Measurements from ENCODE around the gene PLLP. TPM values are rescaled to one million over a fixed set of nuclear protein-coding genes. Genes with fewer than 3 reads are reported as not detected.

PLLP gene, protein sequence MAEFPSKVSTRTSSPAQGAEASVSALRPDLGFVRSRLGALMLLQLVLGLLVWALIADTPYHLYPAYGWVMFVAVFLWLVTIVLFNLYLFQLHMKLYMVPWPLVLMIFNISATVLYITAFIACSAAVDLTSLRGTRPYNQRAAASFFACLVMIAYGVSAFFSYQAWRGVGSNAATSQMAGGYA
- total RNA-seq = under 1 TPM; 0.25 to 0.41 TPM

DNA sequence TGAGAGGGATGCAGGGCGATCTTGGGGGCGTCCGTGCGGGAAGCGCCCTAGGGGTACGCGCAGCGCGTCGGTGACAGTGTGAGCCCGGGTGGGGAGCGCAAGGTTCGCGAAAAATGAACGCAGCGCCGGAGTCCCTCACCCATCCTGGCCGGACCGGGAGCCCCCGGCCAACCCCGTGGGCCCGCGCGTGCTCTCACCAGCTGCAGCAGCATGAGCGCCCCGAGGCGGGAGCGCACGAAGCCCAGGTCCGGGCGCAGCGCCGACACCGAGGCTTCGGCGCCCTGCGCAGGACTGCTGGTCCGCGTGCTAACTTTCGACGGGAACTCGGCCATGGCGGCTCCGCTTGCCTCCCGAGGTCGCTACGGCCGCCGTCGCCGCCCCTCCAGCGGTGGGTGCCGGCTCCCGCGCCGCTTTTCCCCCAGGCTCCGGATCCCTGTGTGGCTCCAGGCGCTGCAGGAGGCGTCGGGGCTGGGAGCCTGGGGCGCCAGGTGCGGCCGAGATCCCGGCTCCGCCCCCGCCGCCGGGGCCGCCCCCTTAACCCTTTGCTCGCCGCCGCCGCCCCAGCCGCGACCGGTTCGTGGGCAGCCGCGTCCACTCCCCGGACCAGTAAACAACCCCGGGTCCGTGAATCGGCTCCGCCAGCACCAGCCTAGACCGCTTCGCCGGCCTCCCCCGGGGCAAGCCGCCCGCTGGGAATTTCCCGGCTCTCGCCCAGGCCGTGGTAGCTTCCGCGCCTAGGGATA lies at the start of gene PLLP:
Gene PLLP, minus strand, starts transcription at position 464 of the 743 bp plus-strand sequence. Its CDS starts 132 bp downstream, at position 332.
- H3K27me3 Mint-ChIP-seq (ENCODE audit: low read depth) = no peaks in the 10 kb centered on the region
- H3K27ac Mint-ChIP-seq = peak within 1 kb of the TSS; percentile 24
- CTCF ChIA-PET = no interaction called here
- no peaks in the 10 kb centered on the region for H3K36me3 Mint-ChIP-seq (ENCODE audit: low read depth)
- peaks cover 25% of the 10 kb centered on the region for H3K4me1 Mint-ChIP-seq (ENCODE audit: low read depth)
- intact Hi-C loops (cut with micrococcal nuclease) = loop anchor here (1.0 to 2.0 kb wide), 3 partner anchors 16 to 98 kb away; partner anchors contain the start of genes ARL2BP, PSME3IP1 and RSPRY1
- DNase-seq = peak; percentile 35
- H3K9me3 Mint-ChIP-seq = no peaks in the 10 kb centered on the region
- H3K4me3 Mint-ChIP-seq = peak within 1 kb of the TSS; percentile 79

DNA sequence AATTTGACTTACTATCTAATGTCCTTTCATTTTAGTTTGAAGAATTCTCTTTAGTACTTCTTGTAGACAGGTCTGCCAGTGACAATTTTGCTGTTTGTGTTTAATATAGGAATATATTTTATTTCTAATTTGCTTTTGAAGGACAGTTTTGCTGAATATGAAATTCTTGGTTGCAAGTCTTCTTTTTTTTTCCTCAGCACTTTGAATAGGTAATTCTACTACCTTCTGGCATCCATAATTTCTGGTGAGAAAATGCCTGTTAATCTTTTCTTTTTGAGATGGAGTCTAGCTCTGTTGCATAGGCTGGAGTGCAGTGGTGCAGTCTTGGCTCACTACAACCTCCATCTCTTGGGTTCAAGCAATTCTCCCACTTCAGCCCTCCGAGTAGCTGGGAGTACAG lies 48.9 kb upstream of the PLLP start:
- Mint-ChIP-seq H3K27ac (no peak overlapping the region), H3K4me3 (no peak overlapping the region), H3K27me3 (ENCODE audit: low read depth) (no peaks in the 10 kb centered on the region), H3K9me3 (peaks cover 4% of the 10 kb centered on the region), H3K36me3 (ENCODE audit: low read depth) (no peaks in the 10 kb centered on the region), H3K4me1 (ENCODE audit: low read depth) (peaks cover 3% of the 10 kb centered on the region)
- CTCF ChIA-PET = no interaction called here
- intact Hi-C loops (cut with micrococcal nuclease) = no loop called here
- DNase-seq = no peak

DNA sequence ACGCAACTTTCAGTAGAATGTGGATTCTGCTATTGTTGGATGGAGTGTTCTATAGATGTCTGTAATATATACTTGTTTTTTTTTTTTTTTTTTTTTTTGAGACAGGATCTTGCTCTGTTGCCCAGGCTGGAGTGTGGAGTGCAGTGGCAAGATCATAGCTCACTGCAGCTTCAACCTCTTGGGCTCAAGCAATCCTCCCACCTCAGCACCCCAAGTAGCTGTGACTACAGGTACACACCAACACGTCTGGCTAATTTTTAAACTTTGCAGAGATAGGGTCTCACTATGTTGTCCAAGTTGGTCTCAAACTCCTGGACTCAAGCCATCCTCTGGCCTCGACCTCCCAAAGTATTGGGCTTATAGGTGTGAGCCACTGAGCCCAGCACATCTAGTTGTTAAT lies 46.9 kb upstream of the PLLP start:
- intact Hi-C loops (cut with micrococcal nuclease) = no loop called here
- H3K4me3 Mint-ChIP-seq = no peak overlapping the region
- CTCF ChIA-PET = interaction anchor here (1.3 to 1.5 kb wide), 2 partner anchors 86 to 87 kb away, joined by 3 read pairs; no protein-coding TSS in a partner anchor

DNA sequence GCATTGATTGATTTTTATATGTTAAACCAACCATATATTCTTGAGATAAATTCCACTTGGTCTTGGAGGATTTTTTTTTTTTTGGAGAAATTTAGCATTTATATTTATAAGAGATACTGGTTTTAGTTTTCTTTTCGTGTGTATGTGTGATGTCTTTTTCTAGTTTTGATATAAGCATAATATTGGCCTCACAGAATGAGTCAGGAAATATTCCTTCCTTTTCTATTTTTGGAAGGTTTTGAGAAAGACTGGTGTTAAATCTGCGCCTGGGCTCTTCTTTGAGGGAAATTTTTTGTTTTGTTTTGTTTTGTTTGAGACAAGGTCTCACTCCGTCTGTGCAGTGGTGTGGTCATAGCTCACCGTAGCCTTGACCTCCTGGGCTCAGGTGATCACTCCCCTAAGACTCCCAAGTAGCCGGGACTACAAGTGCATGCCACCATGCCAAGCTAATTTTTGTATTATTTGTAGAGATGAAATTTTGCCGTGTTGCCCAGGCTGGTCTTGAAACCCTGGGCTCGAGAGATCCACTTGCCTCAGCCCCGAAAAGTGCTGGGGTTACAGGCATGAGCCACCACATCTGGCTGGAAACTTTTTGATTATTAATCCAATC lies 45.4 kb upstream of the PLLP start:
- peaks cover 3% of the 10 kb centered on the region for H3K4me1 Mint-ChIP-seq (ENCODE audit: low read depth)
- H3K36me3 Mint-ChIP-seq (ENCODE audit: low read depth) = no peaks in the 10 kb centered on the region
- H3K27me3 Mint-ChIP-seq (ENCODE audit: low read depth) = no peaks in the 10 kb centered on the region
- H3K4me3 Mint-ChIP-seq = no peak overlapping the region
- H3K9me3 Mint-ChIP-seq = peaks cover 4% of the 10 kb centered on the region
- DNase-seq = no peak
- intact Hi-C loops (cut with micrococcal nuclease) = no loop called here
- CTCF ChIA-PET = interaction anchor here (0.6 kb wide), 1 partner anchor 13 kb away, joined by 3 read pairs; no protein-coding TSS in a partner anchor
- H3K27ac Mint-ChIP-seq = no peak overlapping the region

More for the DNA sequence above, 46.9 kb upstream of the PLLP start:
- no peak for DNase-seq
- Mint-ChIP-seq H3K36me3 (ENCODE audit: low read depth) (no peaks in the 10 kb centered on the region), H3K27ac (no peak overlapping the region), H3K27me3 (ENCODE audit: low read depth) (no peaks in the 10 kb centered on the region), H3K4me1 (ENCODE audit: low read depth) (peaks cover 3% of the 10 kb centered on the region), H3K9me3 (peaks cover 4% of the 10 kb centered on the region)

DNA sequence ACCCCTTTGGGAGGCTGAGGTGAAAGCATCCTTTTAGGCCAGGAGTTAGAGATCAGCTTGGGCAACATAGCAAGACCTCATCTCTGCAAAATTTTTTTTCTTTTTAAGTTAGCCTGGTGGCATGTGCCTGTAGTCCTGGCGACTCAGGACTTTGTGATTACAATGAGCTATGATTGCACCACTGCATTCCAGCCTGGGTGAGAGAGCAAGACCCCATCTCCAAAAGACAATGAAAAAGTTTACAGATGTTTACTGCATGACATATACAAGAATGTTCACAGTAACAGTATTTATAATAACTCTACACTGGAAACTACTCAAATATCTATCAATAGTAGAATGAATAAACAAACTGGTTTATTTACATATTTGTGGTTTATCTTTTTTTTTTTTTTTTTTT lies 41.0 kb upstream of the PLLP start:
- no peak for DNase-seq
- intact Hi-C loops (cut with micrococcal nuclease) = no loop called here
- no peaks in the 10 kb centered on the region for H3K27me3 Mint-ChIP-seq (ENCODE audit: low read depth)
- H3K4me3 Mint-ChIP-seq = no peak overlapping the region
- CTCF ChIA-PET = interaction anchor here (0.7 kb wide), 1 partner anchor 92 kb away, joined by 3 read pairs; no protein-coding TSS in a partner anchor
- no peaks in the 10 kb centered on the region for H3K36me3 Mint-ChIP-seq (ENCODE audit: low read depth)
- peaks cover 3% of the 10 kb centered on the region for H3K4me1 Mint-ChIP-seq (ENCODE audit: low read depth)
- no peaks in the 10 kb centered on the region for H3K9me3 Mint-ChIP-seq
- no peak overlapping the region for H3K27ac Mint-ChIP-seq

DNA sequence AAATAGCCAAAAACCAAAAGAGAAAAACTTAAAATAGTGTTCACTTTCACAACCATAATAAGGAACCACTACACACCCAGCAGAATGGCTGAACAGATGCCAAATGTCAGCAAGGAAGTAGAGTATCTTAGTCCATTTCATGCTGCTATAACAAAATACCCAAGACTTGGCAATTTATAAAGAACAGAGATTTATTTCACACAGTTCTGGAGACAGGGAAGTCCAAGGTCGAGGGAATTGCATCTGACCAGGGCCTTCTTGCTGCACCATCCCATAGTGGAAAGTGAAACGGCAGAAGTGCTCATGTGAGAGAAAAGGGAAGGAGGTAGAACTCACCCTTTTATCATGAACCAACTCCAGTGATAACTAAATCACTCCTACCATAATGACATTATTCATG lies 40.3 kb upstream of the PLLP start:
- Mint-ChIP-seq H3K4me1 (ENCODE audit: low read depth) (peaks cover under 1% of the 10 kb centered on the region), H3K4me3 (no peak overlapping the region), H3K36me3 (ENCODE audit: low read depth) (no peaks in the 10 kb centered on the region), H3K9me3 (no peaks in the 10 kb centered on the region), H3K27me3 (ENCODE audit: low read depth) (no peaks in the 10 kb centered on the region), H3K27ac (no peak overlapping the region)
- intact Hi-C loops (cut with micrococcal nuclease) = no loop called here
- CTCF ChIA-PET = no interaction called here
- no peak for DNase-seq

DNA sequence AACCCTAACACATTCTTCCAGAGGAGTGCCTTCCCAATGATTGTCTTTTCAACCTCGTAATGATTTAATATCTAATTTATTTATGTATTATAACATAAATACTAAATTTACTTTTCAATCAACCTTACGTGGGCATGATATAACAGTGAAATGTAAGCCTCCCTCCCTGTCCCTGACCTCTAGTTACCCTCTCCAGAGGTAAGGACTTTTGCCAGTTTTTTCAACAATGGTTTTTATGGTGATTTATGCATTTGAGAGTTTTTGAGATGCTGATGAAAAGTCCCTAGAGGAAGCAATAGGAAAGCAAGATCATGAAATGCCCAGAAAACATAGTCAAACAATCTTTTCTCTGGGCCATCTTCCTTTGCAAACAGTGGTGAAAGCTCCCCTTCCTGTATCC lies 35.2 kb upstream of the PLLP start:
- Mint-ChIP-seq H3K36me3 (ENCODE audit: low read depth) (no peaks in the 10 kb centered on the region), H3K9me3 (no peaks in the 10 kb centered on the region), H3K27ac (no peak overlapping the region), H3K27me3 (ENCODE audit: low read depth) (no peaks in the 10 kb centered on the region), H3K4me3 (no peak overlapping the region), H3K4me1 (ENCODE audit: low read depth) (peaks cover 10% of the 10 kb centered on the region)
- CTCF ChIA-PET = interaction anchor here (0.6 kb wide), 1 partner anchor 996 kb away, joined by 3 read pairs; no protein-coding TSS in a partner anchor
- no peak for DNase-seq
- intact Hi-C loops (cut with micrococcal nuclease) = no loop called here

DNA sequence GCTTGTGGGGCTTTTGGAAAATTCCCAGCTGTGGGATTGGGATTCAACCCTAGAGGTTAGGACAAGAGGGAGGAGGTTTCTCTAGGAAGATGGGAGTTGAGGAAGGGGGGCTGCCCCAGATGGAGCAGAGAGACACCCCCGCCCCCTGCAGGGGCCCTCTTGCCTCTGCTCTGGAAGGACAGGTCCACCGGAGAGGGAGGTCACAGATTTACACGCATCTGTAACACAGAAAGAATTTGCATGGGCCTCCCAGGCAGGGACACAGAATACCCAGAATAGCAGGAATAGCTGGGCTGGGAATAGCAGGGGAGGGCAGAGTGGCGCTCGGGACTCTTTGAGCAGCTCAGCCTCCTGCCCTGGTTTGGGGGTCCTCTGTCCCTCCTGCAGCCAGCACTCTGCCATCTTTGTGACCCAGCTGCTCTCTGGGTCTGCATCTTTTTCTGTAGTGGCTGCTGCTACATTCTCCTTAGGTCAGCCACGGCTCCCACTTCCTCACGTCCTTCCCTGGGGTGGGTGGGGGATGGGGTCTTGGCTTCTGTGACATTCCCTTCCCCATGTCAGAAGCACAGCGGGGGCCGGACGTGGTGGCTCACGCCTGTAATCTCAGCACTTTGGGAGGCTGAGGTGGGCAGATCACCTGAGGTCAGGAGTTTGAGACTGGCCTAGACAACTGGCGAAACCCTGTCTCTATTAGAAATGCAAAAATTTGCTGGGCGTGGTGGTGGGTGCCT lies 33.9 kb upstream of the PLLP start:
- Mint-ChIP-seq H3K36me3 (ENCODE audit: low read depth) (no peaks in the 10 kb centered on the region), H3K27me3 (ENCODE audit: low read depth) (no peaks in the 10 kb centered on the region), H3K27ac (no peak overlapping the region), H3K4me1 (ENCODE audit: low read depth) (peaks cover 19% of the 10 kb centered on the region), H3K4me3 (no peak overlapping the region), H3K9me3 (no peaks in the 10 kb centered on the region)
- CTCF ChIA-PET = interaction anchor here (2.2 kb wide), 1 partner anchor 98 kb away, joined by 6 read pairs; no protein-coding TSS in a partner anchor
- no peak for DNase-seq
- intact Hi-C loops (cut with micrococcal nuclease) = no loop called here

DNA sequence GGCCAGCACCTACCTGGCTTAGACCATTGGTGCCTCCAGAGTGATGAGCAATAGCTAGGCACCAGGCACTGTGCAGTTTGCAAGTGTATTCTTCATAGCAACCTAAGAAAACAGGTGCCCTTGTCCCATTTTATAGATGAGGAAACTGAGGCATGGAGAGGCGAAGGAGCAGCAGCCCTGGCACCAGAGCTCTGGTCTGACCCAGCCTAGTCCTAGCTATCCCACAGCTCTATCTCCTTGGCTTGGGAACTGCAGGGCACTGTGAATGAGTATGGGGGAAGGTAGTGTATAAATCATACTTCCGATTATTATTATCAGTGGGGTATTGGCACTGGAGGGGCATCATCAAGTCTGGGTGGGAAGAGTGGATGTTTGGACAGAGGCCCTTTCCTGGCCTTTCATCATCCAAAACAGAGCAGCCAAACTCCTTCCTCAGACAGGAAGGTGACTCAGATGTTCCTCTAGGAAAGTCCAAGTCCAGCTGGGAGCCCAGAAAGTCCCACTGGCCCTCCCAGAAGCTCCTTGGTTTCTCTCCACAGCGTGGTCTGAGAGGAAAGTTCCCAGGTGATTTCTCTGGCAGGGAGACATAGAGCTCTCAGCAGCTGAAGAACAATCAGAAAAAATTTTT lies 32.0 kb upstream of the PLLP start:
- intact Hi-C loops (cut with micrococcal nuclease) = no loop called here
- CTCF ChIA-PET = interaction anchor here (2.2 kb wide), 1 partner anchor 100 kb away, joined by 6 read pairs; no protein-coding TSS in a partner anchor
- Mint-ChIP-seq H3K4me1 (ENCODE audit: low read depth) (peaks cover 19% of the 10 kb centered on the region), H3K36me3 (ENCODE audit: low read depth) (no peaks in the 10 kb centered on the region), H3K4me3 (no peak overlapping the region), H3K9me3 (no peaks in the 10 kb centered on the region), H3K27me3 (ENCODE audit: low read depth) (no peaks in the 10 kb centered on the region), H3K27ac (no peak overlapping the region)
- no peak for DNase-seq

DNA sequence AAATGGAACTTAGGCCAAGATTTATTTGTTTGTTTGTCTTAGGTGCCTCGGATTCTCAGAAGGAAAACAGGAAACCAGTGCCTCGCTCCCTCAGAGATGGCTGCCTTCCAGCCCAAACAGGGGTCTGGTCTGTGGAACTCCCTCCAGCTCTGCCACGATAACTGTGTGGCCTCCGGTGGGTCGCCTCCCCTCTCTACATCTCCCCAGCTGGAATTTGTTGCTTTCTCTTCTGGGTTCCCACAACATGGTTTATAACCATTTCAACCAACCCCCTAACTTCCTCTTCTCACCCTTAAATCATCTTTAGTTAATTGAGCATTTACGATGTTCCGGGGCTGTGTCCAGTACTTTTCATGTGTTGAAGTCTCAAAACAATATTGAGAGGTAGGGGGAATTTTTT lies 30.9 kb upstream of the PLLP start:
- Mint-ChIP-seq H3K27ac (no peak overlapping the region), H3K9me3 (no peaks in the 10 kb centered on the region), H3K36me3 (ENCODE audit: low read depth) (no peaks in the 10 kb centered on the region), H3K4me3 (no peak overlapping the region), H3K27me3 (ENCODE audit: low read depth) (no peaks in the 10 kb centered on the region), H3K4me1 (ENCODE audit: low read depth) (peaks cover 19% of the 10 kb centered on the region)
- intact Hi-C loops (cut with micrococcal nuclease) = no loop called here
- no peak for DNase-seq
- CTCF ChIA-PET = interaction anchor here (0.7 kb wide), 1 partner anchor 101 kb away, joined by 3 read pairs; no protein-coding TSS in a partner anchor

DNA sequence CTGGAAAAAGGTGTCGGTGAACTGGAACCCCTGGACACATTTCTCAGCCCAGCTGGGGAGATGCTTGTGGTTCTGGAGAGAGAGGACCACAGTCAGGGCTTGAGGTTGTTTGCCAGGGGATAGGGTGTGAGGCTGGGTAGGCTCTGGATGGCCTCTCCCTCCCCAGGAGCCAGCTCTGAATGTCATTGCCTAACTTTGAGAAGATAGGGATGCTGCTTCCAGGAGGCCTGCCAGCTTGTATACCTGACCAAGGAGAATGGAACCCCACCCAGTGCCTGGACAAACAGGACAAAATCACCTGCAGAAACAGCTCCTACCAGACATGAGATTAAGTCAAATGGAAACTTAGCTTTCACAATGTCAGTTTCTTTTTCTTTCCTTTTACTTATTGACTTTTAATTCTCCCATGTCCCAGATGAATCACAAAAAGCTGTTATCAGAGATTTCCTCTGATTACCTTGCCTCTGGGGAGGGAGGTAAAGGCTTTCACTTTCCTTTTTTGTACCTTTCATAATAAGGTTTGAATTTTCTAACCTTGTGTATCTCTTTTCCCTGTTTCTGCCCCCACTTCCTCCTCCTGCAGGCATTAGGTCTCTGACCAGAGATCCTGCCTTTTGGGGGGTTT lies 29.8 kb upstream of the PLLP start:
- peaks cover 19% of the 10 kb centered on the region for H3K4me1 Mint-ChIP-seq (ENCODE audit: low read depth)
- H3K9me3 Mint-ChIP-seq = no peaks in the 10 kb centered on the region
- H3K27me3 Mint-ChIP-seq (ENCODE audit: low read depth) = no peaks in the 10 kb centered on the region
- DNase-seq = no peak
- H3K36me3 Mint-ChIP-seq (ENCODE audit: low read depth) = no peaks in the 10 kb centered on the region
- CTCF ChIA-PET = interaction anchor here (0.8 to 1.7 kb wide), 4 partner anchors 14 to 206 kb away, joined by 3 to 10 read pairs (median 4); no protein-coding TSS in a partner anchor
- H3K27ac Mint-ChIP-seq = peak overlapping the region; percentile 13
- intact Hi-C loops (cut with micrococcal nuclease) = loop anchor here (1.0 kb wide), 1 partner anchor 44 kb away; the partner anchor contains the start of gene CCL22
- no peak overlapping the region for H3K4me3 Mint-ChIP-seq
